ENCODE measurements around the gene GYG2. TPM values are rescaled to one million over a fixed set of nuclear protein-coding genes. Genes with fewer than 3 reads are reported as not detected.

GYG2 gene
- total RNA-seq, 4 donors from 2014 or later, result 3.0 to 6.8 (median 4.2) TPM

DNA sequence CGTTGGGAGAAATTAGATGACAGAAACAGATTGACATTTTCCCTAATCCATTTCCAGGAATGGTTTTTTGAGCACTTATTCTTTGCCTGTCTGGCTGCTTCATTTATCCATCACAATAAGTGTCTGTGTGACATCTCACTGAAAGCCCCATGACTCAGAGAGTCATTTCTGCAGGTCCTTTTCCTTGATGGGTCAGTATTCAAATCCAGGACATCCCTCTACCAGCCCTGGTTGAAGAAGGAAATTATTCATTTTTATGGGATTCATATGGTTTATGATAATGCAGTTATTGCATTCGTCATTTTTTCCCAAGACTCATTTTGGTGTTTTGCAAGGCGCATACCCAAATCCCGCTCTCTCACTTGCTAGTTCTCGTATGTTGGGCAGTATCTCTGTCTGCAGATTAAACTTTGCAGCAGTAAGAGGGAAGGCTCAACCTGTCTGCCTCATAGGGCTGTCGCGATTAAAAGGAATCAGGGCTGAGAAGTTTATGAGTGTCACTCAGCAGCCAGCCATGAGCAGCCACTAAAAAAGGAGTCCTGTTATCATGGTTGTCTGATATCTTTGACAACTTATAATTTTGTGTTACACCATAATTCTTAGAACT lies 44.0 kb downstream of the GYG2 start:
- H3K27ac ChIP-seq, result no peak overlapping the region
- H3K27me3 ChIP-seq, result no peaks in the 10 kb centered on the region
- H3K4me1 ChIP-seq, result no peaks in the 10 kb centered on the region
- H3K9me3 ChIP-seq, result no peaks in the 10 kb centered on the region
- no peak for DNase-seq
- H3K4me3 ChIP-seq, result no peak overlapping the region
- in situ Hi-C loops (cut with MboI; ENCODE audit: low pct_ligation_motif_present in 1 of 4, low pct_unique_long_range_greater_than_20kb in 1 of 4, low sequenced_read_pairs in 3 of 4), result no loop called here
- TF ChIP-seq, protein P1, sequence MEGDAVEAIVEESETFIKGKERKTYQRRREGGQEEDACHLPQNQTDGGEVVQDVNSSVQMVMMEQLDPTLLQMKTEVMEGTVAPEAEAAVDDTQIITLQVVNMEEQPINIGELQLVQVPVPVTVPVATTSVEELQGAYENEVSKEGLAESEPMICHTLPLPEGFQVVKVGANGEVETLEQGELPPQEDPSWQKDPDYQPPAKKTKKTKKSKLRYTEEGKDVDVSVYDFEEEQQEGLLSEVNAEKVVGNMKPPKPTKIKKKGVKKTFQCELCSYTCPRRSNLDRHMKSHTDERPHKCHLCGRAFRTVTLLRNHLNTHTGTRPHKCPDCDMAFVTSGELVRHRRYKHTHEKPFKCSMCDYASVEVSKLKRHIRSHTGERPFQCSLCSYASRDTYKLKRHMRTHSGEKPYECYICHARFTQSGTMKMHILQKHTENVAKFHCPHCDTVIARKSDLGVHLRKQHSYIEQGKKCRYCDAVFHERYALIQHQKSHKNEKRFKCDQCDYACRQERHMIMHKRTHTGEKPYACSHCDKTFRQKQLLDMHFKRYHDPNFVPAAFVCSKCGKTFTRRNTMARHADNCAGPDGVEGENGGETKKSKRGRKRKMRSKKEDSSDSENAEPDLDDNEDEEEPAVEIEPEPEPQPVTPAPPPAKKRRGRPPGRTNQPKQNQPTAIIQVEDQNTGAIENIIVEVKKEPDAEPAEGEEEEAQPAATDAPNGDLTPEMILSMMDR (IDR thresholded peaks at IDR 0.05), result no peak
- TF ChIP-seq EP300 (IDR thresholded peaks at IDR 0.05; ENCODE audit: low read depth) (no peak), POLR2AphosphoS5 (IDR thresholded peaks at IDR 0.05) (no peak), POLR2A (IDR thresholded peaks at IDR 0.05) (no peak)
- 60 to 91% methylated on average over 1 to 7 of the region's 7 CpGs for WGBS, 2 donors (ENCODE audit: low coverage in 1 of 2)
- no peaks in the 10 kb centered on the region for H3K36me3 ChIP-seq
- intact Hi-C loops (cut with DNase I; ENCODE audit: low total_unique reads), result no loop called here

DNA sequence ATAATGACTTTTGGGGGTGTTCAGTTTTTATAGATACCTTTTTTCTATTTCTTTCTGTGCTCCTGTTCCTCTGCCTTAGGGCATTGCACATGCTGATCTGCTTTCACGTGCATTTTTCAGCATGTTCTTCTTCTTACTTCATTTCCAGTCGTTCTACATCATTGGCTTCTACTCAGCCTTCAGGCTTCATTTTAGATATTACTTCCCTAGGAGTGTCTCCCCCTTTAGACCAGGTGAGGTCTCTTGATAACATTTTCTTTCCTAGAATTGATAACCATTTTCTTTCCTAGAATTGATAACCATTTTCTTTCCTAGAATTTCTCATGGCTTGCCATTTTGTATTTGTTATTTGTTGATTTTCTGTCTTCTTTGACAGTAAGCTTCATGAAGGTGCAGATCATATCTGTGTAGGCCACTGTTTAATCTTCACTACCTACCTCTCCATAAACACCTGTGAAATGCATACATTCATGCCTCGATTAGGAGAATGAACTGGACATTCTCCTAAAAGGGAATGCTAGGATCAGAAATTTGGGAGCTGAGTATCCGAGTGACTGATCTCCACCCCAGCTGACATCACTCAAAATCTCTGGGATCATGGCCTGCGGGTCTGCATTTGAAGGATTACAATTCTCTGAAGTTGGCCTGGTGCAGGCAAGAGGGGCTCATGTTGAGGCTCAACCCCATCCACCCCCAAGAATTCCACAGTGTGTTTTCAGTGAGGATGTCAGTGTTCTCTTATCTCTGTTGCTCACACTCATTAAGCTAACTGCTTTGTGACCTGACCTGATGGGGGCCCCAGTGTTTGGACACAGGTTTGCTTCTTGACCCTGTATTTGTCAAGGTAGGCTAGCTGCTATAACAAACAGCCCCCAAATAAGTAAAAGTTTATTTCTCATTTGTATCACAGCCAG lies 45.7 kb downstream of the GYG2 start:
- Histone ChIP-seq H3K4me1 (no peaks in the 10 kb centered on the region), H3K27ac (no peak overlapping the region), H3K36me3 (no peaks in the 10 kb centered on the region), H3K27me3 (no peaks in the 10 kb centered on the region), H3K9me3 (no peaks in the 10 kb centered on the region), H3K4me3 (no peak overlapping the region)
- in situ Hi-C loops (cut with MboI; ENCODE audit: low pct_ligation_motif_present in 1 of 4, low pct_unique_long_range_greater_than_20kb in 1 of 4, low sequenced_read_pairs in 3 of 4) (no loop called here), intact Hi-C loops (cut with DNase I; ENCODE audit: low total_unique reads) (no loop called here)
- TF ChIP-seq, protein P1 (IDR thresholded peaks at IDR 0.05), result no peak
- no peak for TF ChIP-seq EP300 (IDR thresholded peaks at IDR 0.05; ENCODE audit: low read depth)
- TF ChIP-seq POLR2A (IDR thresholded peaks at IDR 0.05), result no peak
- TF ChIP-seq POLR2AphosphoS5 (IDR thresholded peaks at IDR 0.05), result no peak
- 80 to 88% methylated on average over 1 to 5 of the region's 5 CpGs for WGBS, 2 donors (ENCODE audit: low coverage in 1 of 2)
- no peak for DNase-seq

DNA sequence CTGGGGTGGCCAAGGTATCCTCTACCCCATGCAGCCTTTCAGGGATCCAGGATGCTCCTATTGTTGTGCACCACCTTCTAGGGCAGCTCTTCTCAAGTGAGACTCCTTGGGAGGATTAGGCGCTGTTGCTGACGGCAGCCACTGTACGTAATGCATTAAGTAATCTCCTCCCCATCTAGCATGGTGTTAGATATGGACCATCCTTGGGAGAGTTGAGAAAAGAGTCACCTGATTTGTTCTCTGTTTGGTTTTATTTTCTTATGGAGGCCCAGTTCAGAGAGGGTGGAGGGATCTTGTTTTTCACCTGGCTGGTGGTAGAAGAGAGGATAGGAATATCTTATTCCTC lies 46.4 kb downstream of the GYG2 start:
- Histone ChIP-seq H3K4me1 (no peaks in the 10 kb centered on the region), H3K4me3 (no peak overlapping the region), H3K9me3 (no peaks in the 10 kb centered on the region), H3K27ac (no peak overlapping the region), H3K27me3 (no peaks in the 10 kb centered on the region), H3K36me3 (no peaks in the 10 kb centered on the region)
- TF ChIP-seq POLR2A (IDR thresholded peaks at IDR 0.05) (no peak), POLR2AphosphoS5 (IDR thresholded peaks at IDR 0.05) (no peak), EP300 (IDR thresholded peaks at IDR 0.05; ENCODE audit: low read depth) (no peak)
- TF ChIP-seq, protein P1 (IDR thresholded peaks at IDR 0.05), result no peak
- intact Hi-C loops (cut with DNase I; ENCODE audit: low total_unique reads) (no loop called here), in situ Hi-C loops (cut with MboI; ENCODE audit: low pct_ligation_motif_present in 1 of 4, low pct_unique_long_range_greater_than_20kb in 1 of 4, low sequenced_read_pairs in 3 of 4) (no loop called here)
- no peak for DNase-seq
- 90% methylated on average over 3 of the region's 3 CpGs; no CpG with 5 or more reads in 1 of the 2 donors for WGBS, 2 donors (ENCODE audit: low coverage in 1 of 2)

DNA sequence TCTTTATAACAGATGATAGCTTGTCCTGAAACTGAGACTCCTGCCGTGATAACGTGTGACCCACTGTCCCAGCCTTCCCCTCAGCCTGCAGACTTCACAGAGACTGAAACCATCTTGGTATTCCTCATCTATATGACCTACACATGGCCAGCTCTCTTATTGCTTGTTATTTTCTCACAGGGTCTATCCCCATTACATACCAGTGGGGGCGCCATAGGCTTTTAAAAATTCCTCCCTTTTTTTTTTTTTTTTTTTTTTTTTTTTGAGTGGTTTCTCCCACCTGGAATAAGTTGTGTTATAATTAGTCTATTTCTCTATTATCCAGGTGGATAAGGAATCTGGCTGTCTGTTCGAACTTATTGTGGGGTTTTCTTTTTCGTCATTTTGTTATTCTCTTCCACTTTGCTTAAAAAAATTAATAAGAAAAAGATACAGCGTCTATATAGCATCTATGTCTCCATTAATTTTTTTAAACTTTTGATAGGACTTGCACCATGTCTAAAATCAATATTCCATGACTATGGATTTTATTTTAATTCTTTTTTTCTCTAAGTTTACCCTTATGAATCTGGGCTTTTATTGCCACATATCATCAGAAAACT lies 47.2 kb downstream of the GYG2 start:
- Histone ChIP-seq H3K36me3 (no peaks in the 10 kb centered on the region), H3K27me3 (no peaks in the 10 kb centered on the region), H3K27ac (no peak overlapping the region), H3K4me1 (no peaks in the 10 kb centered on the region), H3K4me3 (no peak overlapping the region), H3K9me3 (no peaks in the 10 kb centered on the region)
- intact Hi-C loops (cut with DNase I; ENCODE audit: low total_unique reads) (no loop called here), in situ Hi-C loops (cut with MboI; ENCODE audit: low pct_ligation_motif_present in 1 of 4, low pct_unique_long_range_greater_than_20kb in 1 of 4, low sequenced_read_pairs in 3 of 4) (no loop called here)
- TF ChIP-seq EP300 (IDR thresholded peaks at IDR 0.05; ENCODE audit: low read depth), result no peak
- TF ChIP-seq, protein P1 (IDR thresholded peaks at IDR 0.05), result peak in 4 of 5 experiments; percentile 21 to 40 (median 30)
- WGBS, 2 donors (ENCODE audit: low coverage in 1 of 2), result 66 to 73% methylated on average over 4 to 6 of the region's 6 CpGs
- no peak for DNase-seq

Measured in transverse colon (tissue), 4 donors.